ENCODE results near the gene NPFFR1. TPM values are rescaled to one million over a fixed set of nuclear protein-coding genes. Genes with fewer than 3 reads are reported as not detected.

Gene NPFFR1, protein sequence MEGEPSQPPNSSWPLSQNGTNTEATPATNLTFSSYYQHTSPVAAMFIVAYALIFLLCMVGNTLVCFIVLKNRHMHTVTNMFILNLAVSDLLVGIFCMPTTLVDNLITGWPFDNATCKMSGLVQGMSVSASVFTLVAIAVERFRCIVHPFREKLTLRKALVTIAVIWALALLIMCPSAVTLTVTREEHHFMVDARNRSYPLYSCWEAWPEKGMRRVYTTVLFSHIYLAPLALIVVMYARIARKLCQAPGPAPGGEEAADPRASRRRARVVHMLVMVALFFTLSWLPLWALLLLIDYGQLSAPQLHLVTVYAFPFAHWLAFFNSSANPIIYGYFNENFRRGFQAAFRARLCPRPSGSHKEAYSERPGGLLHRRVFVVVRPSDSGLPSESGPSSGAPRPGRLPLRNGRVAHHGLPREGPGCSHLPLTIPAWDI
- total RNA-seq: not detected in 2 replicates

DNA sequence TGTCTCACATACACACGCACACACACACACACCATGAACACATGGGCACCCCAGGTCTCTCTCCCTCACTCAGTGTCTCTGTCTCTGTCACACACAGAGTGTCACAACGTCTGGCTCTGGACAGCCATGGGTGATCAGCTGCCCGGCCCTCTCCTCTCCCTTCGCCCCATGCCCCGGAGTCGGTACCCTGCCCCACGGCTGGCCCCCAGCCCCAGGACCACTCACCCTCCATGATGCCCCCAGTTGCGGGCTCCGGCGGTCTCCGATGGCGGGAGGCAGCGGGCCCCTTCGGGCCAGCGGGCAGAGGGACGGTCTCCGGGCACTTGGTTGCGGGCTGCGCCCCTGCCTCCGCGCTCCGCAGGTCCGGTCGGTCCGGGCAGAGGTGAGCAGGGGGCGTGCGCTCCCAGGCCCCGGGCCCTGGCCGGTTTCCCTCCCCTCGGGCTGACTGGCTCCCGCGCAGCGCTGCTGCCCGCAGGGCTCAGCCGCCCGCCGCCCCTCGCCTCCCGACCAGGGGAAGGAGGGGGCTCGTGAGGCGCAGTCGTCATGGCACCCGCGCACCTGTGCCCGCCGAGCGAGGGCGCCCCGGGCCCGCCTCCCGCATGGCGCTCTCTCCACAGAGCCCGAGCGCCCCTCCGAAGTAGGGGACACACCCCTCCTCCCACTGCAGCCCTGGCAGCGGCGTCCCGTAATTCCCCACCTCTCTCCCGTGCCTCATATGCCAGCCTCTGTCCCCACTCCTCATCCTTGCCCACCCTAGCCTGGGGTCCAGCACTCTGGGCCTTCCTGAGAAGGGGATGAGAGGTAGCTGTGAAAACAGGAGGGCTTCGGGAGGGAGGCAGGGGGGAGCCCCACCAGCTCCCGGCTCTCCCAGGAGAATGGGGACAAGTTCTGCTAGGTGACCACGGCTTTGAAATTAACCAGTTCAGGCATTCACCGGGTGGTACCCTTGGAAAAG, at the start of gene NPFFR1:
Gene NPFFR1 (minus strand): TSS at position 560 of the 955 bp plus-strand sequence. CDS start 328 bp downstream, at position 232.

DNA sequence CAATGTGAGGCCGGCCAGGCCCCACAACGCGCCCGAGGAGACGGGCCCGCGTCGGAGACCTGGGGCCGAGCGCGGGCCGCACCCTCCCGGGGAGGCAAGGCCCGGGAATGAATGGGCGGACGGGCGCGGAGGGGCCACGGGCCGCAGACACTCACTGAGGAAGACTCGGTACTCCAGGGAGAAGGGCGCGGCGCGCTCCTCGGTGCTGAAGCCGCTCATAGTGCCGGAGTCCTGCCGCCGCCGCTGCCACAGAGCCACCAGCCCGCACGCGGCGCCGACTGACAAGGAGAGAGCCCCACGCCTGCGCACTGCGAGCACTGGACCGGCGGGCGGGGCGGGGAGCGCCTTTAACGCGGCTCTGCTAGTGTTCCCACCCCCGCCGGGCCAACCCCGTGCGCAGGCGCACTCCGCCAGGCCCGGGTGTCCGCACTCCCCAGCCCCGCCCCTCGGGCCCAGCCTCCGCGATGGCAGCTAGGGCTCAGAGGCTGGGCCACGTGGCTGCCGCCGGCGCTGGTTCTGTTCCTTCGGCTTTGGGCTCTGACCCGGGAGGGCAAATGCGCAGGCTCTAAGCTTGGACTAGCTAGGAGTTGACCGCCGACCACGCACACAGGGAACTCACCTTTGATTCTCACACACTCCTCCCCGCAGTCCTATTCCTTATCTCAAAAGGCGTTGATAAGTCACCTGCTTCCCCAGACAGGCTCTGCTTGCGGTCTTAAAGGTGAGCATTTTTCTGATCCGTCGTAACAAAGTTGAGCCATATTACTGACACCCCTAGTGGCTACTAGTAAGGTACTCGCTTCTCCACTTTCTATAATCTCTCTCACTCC, 50.5 kb downstream of the NPFFR1 start, which contains the start of gene PPA1:
Gene PPA1 (minus strand): TSS at position 321 of the 830 bp plus-strand sequence. CDS start 102 bp downstream, at position 219.

Other genes starting within 250 kb of the NPFFR1 start
- gene MACROH2A2, start 231.2 kb downstream of the NPFFR1 start, total RNA-seq: 12.8 and 17.6 TPM in 2 replicates
- 2.2 and 4.5 TPM in 2 replicates for gene AIFM2, start 151.2 kb downstream of the NPFFR1 start, total RNA-seq
- gene TYSND1, start 137.3 kb downstream of the NPFFR1 start, total RNA-seq: 27.2 and 67.4 TPM in 2 replicates
- gene SAR1A, start 113.5 kb downstream of the NPFFR1 start, total RNA-seq: 109 and 126 TPM in 2 replicates
- gene PPA1, start 50.6 kb downstream of the NPFFR1 start, total RNA-seq: 287 and 343 TPM in 2 replicates
- 4.3 and 7.7 TPM in 2 replicates for gene LRRC20, start 98.6 kb upstream of the NPFFR1 start, total RNA-seq
- gene EIF4EBP2, start 120.1 kb upstream of the NPFFR1 start, total RNA-seq: 13.5 and 21.3 TPM in 2 replicates
- not detected in 2 replicates for gene NODAL, start 157.7 kb upstream of the NPFFR1 start, total RNA-seq
- gene PALD1, start 194.8 kb upstream of the NPFFR1 start, total RNA-seq: 0.21 and 0.96 TPM in 2 replicates